OCI-LY1 (cell line): ENCODE measurements around the gene PCDHB10.
A peak's percentile ranks its signal among the peaks of the same experiment; 100 is the strongest.
"Not testable (repeated sequence)": the region's sequence is repeated elsewhere in the genome, so short reads cannot be mapped to it uniquely, and the experiment has no call there.

Experiments
- H2AFZ ChIP-seq: fragments of 200-600 bp; sonication (generic), shearing (Covaris generic); 2 replicates; pipeline ENCODE4 v1.6.0; 2014; ENCODE audit warnings: antibody characterized with exemption, mild to moderate bottlenecking, low read length
- H3F3A ChIP-seq: fragments of 200-600 bp; sonication (generic), shearing (Covaris generic); 2 replicates; pipeline ENCODE4 v1.6.0; 2014; ENCODE audit warnings: mild to moderate bottlenecking, antibody characterized with exemption, low read length, moderate library complexity; ENCODE audit not compliant: insufficient read depth
- H3K27ac ChIP-seq: fragments of 200-600 bp; sonication (generic); 2 replicates; pipeline ENCODE4 v1.5.1; 2014; ENCODE audit warnings: low read length, mixed run types, mild to moderate bottlenecking, low read depth; ENCODE audit not compliant: poor library complexity, severe bottlenecking
- H3K27me3 ChIP-seq: fragments of 200-600 bp; sonication (generic); 2 replicates; pipeline ENCODE4 v1.6.0; 2014; ENCODE audit warnings: antibody characterized with exemption, mild to moderate bottlenecking, low read length, moderate library complexity; ENCODE audit not compliant: insufficient read depth
- H3K36me3 ChIP-seq: fragments of 200-600 bp; sonication (generic); 2 replicates; pipeline ENCODE4 v1.6.1; 2014; ENCODE audit warnings: mild to moderate bottlenecking, antibody characterized with exemption, low read length, moderate library complexity, mixed read lengths; ENCODE audit not compliant: insufficient read depth
- H3K4me1 ChIP-seq: fragments of 200-600 bp; sonication (generic); 2 replicates; pipeline ENCODE4 v1.5.1; 2014; ENCODE audit warnings: mild to moderate bottlenecking, low read length, moderate library complexity; ENCODE audit not compliant: insufficient read depth, severe bottlenecking
- H3K4me2 ChIP-seq: fragments of 200-600 bp; sonication (generic), shearing (Covaris generic); 2 replicates; pipeline ENCODE4 v1.6.1; 2014; ENCODE audit warnings: low read length
- H3K4me3 ChIP-seq: fragments of 200-600 bp; sonication (generic); 2 replicates; pipeline ENCODE4 v1.5.1; 2014; ENCODE audit warnings: low read length, low read depth, mild to moderate bottlenecking, mixed read lengths; ENCODE audit not compliant: poor library complexity, severe bottlenecking
- H3K79me2 ChIP-seq: fragments of 200-600 bp; shearing (Covaris generic); 2 replicates; pipeline ENCODE4 v1.6.1; 2016; ENCODE audit warnings: mixed run types, low read length, mixed read lengths; ENCODE audit not compliant: insufficient read depth
- H3K9ac ChIP-seq: fragments of 200-600 bp; sonication (generic), shearing (Covaris generic); 2 replicates; pipeline ENCODE4 v1.6.1; 2014; ENCODE audit warnings: mild to moderate bottlenecking, low read length, mixed read lengths
- H3K9me2 ChIP-seq: fragments of 200-600 bp; sonication (generic), shearing (Covaris generic); 2 replicates; pipeline ENCODE4 v1.6.1; 2014; ENCODE audit warnings: low read depth, mild to moderate bottlenecking, low read length, mixed read lengths
- H3K9me3 ChIP-seq: fragments of 200-600 bp; shearing (Covaris generic); 2 replicates; pipeline ENCODE4 v1.6.1; 2014; ENCODE audit warnings: low read length, mixed read lengths
- H4K20me1 ChIP-seq: fragments of 200-600 bp; sonication (generic), shearing (Covaris generic); 2 replicates; pipeline ENCODE4 v1.6.0; 2016; ENCODE audit warnings: mild to moderate bottlenecking, low read length; ENCODE audit not compliant: insufficient read depth
- CTCF ChIP-seq: fragments of 200-600 bp; sonication (generic), shearing (Covaris generic); IDR thresholded peaks from 2 replicates; pipeline ENCODE4 v1.5.1; 2017; ENCODE audit warnings: mild to moderate bottlenecking, antibody characterized with exemption, low read length, moderate library complexity, mixed read lengths
- EZH2 ChIP-seq: fragments of 200-600 bp; sonication (generic), shearing (Covaris generic); IDR thresholded peaks from 2 replicates; pipeline ENCODE4 v1.8.0; 2017; ENCODE audit warnings: borderline replicate concordance, mixed run types, mild to moderate bottlenecking, antibody characterized with exemption, low read length, moderate library complexity, mixed read lengths

The PCDHB10 gene

DNA sequence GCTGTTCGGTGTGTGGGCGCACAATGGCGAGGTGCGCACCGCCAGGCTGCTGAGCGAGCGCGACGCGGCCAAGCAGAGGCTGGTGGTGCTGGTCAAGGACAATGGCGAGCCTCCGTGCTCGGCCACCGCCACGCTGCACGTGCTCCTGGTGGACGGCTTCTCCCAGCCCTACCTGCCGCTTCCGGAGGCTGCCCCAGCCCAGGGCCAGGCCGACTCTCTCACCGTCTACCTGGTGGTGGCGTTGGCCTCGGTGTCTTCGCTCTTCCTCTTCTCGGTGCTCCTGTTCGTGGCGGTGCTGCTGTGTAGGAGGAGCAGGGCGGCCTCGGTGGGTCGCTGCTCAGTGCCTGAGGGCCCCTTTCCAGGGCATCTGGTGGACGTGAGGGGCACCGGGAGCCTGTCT is 12.3 kb upstream of the PCDHB10 start:
- H3K36me3 ChIP-seq, H2AFZ ChIP-seq, H3K9ac ChIP-seq, H3K9me2 ChIP-seq, H4K20me1 ChIP-seq, H3K4me3 ChIP-seq, H3K27me3 ChIP-seq, H3K9me3 ChIP-seq, H3K79me2 ChIP-seq, H3K4me2 ChIP-seq, H3K27ac ChIP-seq, H3K4me1 ChIP-seq, H3F3A ChIP-seq: not testable (repeated sequence)

GRCh38 chr5:141180313-141180712 is 11.8 kb upstream of the PCDHB10 start:
- Histone ChIP-seq H3F3A (no peaks in the 10 kb centered on the region), H3K27me3 (no peaks in the 10 kb centered on the region), H3K9me2 (no peaks in the 10 kb centered on the region), H3K36me3 (no peaks in the 10 kb centered on the region), H4K20me1 (no peaks in the 10 kb centered on the region), H3K4me2 (no peak overlapping the region), H3K9ac (no peak overlapping the region), H3K27ac (no peak overlapping the region), H3K9me3 (no peaks in the 10 kb centered on the region), H3K4me1 (no peaks in the 10 kb centered on the region), H3K4me3 (no peak overlapping the region), H3K79me2 (no peaks in the 10 kb centered on the region), H2AFZ (no peak overlapping the region)
- TF ChIP-seq CTCF = no peak
- TF ChIP-seq EZH2 = no peak

- H3K9me3 ChIP-seq = no peaks in the 10 kb centered on the region
- H3K27me3 ChIP-seq = no peaks in the 10 kb centered on the region
- no peaks in the 10 kb centered on the region for H3K9me2 ChIP-seq
- H3K27ac ChIP-seq = no peak within 1 kb of the TSS
- H3K9ac ChIP-seq = no peak within 1 kb of the TSS
- no peak for TF ChIP-seq EZH2
- TF ChIP-seq CTCF = peak; percentile 52
- H4K20me1 ChIP-seq = no peaks in the 10 kb centered on the region
- H3K79me2 ChIP-seq = no peaks in the 10 kb centered on the region
- no peaks in the 10 kb centered on the region for H3K4me1 ChIP-seq
- H2AFZ ChIP-seq = no peak within 1 kb of the TSS
- H3K36me3 ChIP-seq = no peaks in the 10 kb centered on the region
- H3K4me2 ChIP-seq = no peak within 1 kb of the TSS
- no peaks in the 10 kb centered on the region for H3F3A ChIP-seq
- no peak within 1 kb of the TSS for H3K4me3 ChIP-seq
Measured at GRCh38 chr5:141182248-141182647, 9.9 kb upstream of the PCDHB10 start, which contains the start of gene PCDHB16. PCDHB16 (plus strand) TSS chr5:141182387; CDS start chr5:141182560, 173 bp downstream.

- not testable (repeated sequence) for H3K9me2 ChIP-seq, H3K79me2 ChIP-seq, H3K27ac ChIP-seq, H3K4me3 ChIP-seq, H3K27me3 ChIP-seq, H3K4me1 ChIP-seq, H2AFZ ChIP-seq, H3K4me2 ChIP-seq, H3K36me3 ChIP-seq, H3K9me3 ChIP-seq, H3F3A ChIP-seq, H4K20me1 ChIP-seq, H3K9ac ChIP-seq
Measured at GRCh38 chr5:141184117-141184855, 7.9 kb upstream of the PCDHB10 start.
